GM18868 (cell line): ENCODE results near the gene MRTFA.
"Not testable (repeated sequence)": the region's sequence is repeated elsewhere in the genome, so short reads cannot be mapped to it uniquely, and the experiment has no call there.

Experiments used
- ATAC-seq: cut with Tn5 transposase; IDR thresholded peaks from one replicate; pipeline ENCODE4 v1.9.1; 2021; ENCODE audit warnings: mild to moderate bottlenecking, moderate library complexity; ENCODE audit not compliant: unreplicated experiment

Gene MRTFA

GRCh38 chr22:40628354-40629042, 8.0 kb downstream of the MRTFA start:
- peak; percentile 49 for ATAC-seq

DNA sequence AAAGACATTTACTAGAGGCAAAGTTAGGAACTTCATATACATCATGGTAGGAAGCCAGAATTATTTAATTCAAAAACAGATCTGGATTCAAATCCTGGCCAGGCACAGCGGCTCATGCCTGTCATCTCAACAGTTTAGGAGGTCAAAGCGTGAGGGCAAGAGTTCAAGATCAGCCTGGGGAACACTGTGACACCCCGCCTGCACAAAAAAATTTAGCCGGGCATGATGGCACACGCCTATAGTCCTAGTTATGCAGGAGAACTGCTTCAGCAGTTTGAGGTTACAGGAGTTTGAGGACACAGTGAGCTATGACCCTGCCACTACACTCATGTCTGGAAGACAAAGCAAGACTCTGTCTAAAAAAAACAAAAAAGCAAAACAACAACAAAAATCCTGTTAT, 8.9 kb downstream of the MRTFA start:
- no peak for ATAC-seq

DNA sequence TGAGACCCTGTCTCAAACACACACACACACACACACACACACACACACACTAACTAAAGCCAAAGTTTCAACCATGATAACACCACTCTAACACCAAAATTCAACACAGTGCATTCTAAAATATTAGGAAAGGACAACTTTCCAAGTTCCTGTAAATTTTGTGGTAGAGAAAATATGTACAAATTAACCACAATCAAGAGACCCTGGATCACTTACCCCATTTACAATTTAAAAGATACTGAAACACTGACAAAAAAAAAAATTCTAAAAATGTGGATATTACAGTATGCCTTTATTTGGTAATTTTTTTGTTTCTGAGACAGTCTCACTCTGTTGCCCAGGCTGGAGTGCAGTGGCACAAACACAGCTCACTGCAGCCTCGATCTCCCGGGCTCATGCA, 9.7 kb downstream of the MRTFA start:
- no peak for ATAC-seq

DNA sequence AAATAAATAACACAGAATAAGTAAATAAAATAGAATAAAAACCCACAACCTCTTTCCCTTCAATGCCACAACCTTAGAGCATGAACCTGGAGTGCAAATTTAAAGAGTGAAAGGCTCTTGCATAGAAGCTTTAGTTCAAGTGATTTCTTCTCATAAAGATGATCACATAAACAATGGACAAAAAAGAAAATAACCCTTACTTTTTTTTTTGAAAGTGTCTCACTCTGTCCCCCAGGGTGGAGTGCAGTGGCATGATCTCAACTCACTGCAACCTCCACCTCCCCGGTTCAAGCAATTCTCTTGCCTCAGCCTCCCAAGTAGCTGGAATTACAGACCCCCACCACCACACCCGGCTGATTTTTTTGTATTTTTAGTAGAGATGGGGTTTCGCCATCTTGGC, 10.7 kb downstream of the MRTFA start:
- not testable (repeated sequence) for ATAC-seq

- not testable (repeated sequence) for ATAC-seq
Observed at GRCh38 chr22:40625281-40625680, 11.2 kb downstream of the MRTFA start.

DNA sequence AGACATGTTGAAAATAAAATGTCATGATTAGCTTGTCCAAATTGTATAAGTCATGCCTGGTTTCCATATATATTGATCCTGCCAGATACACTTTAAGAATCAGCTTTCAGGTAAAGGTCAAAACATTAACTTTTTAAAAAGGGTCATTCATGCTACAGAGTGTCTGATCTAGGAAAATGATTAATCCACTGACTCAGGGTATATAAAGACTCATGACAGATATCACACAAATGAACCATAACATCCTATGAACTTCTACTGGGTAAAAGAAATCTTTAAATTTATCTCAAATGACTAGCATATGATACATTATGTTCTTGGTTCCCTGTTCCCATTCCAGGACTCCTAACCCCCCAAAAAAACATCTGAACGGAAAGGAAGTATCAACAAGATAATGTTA, 11.7 kb downstream of the MRTFA start:
- ATAC-seq = no peak

DNA sequence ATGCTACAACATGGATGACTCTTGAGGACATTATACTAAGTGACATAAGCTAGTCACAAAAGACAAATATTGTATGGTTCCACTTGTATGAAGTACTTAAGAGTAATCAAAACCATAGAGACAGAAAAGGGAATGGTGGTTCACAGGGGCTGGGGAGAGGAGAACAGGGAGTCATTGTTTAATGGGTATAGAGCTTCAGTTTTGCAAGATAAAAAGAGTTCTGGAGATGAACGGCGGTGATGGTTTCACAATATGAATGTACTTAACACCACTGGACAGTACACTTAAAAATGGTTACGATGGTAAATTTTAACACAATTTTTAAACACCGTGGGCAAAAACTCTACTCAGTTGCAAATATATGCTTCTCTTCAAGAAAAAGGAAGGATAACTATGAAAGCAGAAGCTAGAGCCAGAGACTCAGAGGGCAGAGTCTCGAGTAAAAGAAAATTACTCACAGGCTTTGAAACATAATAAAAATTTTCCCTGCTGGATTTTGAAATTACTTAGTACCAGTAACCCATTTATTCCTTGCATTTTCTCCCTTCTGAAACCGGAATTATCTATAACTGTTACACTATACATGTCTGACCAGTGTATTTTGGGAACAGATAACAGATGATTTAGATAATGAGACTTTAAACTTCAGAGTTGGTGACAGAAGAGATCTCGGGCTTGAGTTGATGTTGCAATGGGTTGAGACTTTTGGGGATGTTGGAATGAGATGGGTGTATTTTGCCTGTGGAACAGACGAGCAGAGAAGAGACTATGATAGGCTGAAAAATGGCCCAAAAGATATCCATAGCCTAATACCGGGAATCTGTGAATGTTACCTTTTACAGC, 15.0 kb downstream of the MRTFA start:
- ATAC-seq = no peak

DNA sequence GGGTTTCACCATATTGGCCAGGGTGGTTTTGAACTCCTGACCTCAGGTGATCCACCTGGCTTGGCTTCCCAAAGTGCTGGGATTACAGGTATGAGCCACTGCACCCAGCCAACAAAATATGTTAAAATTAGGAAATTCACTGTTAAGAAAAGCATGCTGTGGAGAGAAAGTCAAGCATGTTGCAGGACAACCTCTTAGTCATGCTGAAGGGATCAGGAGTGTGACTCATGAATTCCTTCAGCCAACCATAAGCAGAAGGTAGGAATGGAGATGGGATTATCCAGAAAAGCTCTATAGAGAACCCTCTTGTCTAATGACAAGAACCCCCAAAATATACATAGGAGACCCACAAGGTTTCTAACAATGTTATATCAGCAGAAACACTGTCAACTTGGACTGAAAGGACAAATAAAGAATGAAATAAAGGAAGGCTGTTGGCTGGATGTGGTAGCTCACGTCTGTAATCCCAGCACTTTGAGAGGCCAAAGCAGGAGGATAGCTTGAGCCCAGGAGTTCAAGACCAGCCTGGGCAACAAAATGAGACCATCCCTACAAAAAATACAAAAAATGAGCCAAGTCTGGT, 16.0 kb downstream of the MRTFA start:
- no peak for ATAC-seq

- no peak for ATAC-seq
Observed at GRCh38 chr22:40618400-40618799, 18.1 kb downstream of the MRTFA start.

- no peak for ATAC-seq
Observed at GRCh38 chr22:40616578-40616977, 19.9 kb downstream of the MRTFA start.

- ATAC-seq = no peak
Observed at GRCh38 chr22:40613067-40613466, 23.5 kb downstream of the MRTFA start.

- no peak for ATAC-seq
Observed at GRCh38 chr22:40612291-40612751, 24.2 kb downstream of the MRTFA start.

GRCh38 chr22:40611606-40612005, 24.9 kb downstream of the MRTFA start:
- ATAC-seq = no peak

DNA sequence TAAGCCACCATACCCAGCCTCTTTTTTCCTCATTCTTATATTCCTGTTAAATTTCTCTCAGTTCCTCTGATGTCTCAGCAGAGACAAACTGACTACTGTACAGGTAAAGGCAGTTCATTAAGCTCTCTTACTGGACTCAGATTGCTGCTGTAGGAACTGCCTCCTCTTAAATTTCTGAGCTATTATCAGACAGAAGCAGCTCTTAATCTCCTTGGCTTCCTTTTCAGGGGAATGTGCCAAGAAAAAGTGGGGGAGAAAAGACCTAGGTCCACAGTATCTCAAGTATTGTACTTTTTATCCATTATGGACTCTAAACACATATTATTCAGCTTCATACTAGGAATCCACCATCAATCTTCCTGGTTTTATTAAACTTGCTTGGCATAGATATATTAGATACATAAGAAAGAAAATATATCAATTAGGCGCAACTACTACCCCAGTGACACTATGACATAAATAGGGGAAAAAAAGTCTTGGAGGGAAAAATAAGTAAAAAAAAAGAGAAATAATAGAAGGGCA, 26.1 kb downstream of the MRTFA start:
- ATAC-seq = no peak

- ATAC-seq = no peak
Observed at GRCh38 chr22:40609216-40609615, 27.3 kb downstream of the MRTFA start.

DNA sequence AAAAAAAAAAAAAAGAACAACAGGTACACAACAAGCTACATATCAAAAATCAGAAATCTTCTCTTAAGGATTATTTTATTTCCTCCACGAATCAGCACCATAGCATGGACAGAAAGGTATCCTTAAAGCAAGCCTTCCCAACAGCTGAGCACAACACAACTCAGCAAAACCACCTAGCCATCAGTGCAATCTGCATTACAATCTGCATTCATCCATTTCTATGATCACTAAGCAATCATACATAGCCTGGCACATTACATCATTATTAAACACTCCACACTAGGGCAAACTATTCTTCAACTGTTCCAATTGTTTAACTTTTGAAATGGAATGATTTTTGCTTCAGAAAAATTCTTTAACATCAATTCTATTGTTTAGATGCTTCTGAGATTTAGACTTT, 29.0 kb downstream of the MRTFA start:
- ATAC-seq = no peak

DNA sequence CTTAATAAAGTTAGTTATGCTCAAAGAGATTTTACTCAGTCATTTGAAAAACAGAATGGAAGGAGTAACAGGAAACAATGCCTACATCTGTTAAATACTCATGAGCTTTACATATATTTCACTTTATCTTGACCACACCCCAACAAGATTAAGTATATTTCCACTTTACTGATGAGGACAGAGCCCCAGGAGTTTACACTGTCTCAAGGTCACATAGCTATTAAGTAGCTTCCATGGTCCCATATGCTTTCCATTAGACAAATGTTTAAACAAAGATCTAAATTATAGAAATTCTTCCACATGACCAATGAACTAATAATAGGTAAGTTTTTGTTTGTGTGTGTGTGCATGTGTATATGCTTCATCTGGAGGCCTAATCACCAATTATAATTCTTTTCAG, 30.2 kb downstream of the MRTFA start:
- ATAC-seq = no peak

GRCh38 chr22:40605761-40606160, 30.8 kb downstream of the MRTFA start:
- no peak for ATAC-seq

GRCh38 chr22:40603088-40603605, 33.4 kb downstream of the MRTFA start:
- no peak for ATAC-seq

GRCh38 chr22:40602231-40602630, 34.3 kb downstream of the MRTFA start:
- no peak for ATAC-seq

GRCh38 chr22:40599731-40600130, 36.8 kb downstream of the MRTFA start:
- ATAC-seq = no peak
